ENCODE measurements around the gene GRIK1.

GRIK1 gene

DNA sequence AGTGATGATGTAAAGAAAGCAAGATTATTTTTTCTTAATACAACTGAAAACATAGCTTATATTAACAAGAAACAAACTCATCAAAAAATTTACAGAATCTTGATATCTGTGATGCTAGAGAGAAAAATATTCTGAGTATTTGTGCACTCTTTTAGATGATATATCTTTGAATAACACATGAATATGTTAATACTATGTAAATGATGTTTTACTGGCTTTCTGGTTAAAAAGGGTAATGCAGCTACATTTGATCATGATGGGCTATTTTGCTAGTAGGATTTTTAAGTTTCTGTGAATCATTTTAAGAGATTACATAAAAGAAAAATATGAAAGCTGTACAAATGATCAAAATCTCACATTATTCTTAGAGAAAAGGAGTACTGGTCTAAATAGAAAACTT lies 114.5 kb downstream of the GRIK1 start:
- TF ChIP-seq, protein P1, sequence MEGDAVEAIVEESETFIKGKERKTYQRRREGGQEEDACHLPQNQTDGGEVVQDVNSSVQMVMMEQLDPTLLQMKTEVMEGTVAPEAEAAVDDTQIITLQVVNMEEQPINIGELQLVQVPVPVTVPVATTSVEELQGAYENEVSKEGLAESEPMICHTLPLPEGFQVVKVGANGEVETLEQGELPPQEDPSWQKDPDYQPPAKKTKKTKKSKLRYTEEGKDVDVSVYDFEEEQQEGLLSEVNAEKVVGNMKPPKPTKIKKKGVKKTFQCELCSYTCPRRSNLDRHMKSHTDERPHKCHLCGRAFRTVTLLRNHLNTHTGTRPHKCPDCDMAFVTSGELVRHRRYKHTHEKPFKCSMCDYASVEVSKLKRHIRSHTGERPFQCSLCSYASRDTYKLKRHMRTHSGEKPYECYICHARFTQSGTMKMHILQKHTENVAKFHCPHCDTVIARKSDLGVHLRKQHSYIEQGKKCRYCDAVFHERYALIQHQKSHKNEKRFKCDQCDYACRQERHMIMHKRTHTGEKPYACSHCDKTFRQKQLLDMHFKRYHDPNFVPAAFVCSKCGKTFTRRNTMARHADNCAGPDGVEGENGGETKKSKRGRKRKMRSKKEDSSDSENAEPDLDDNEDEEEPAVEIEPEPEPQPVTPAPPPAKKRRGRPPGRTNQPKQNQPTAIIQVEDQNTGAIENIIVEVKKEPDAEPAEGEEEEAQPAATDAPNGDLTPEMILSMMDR (IDR thresholded peaks at IDR 0.05; ENCODE audit: low read depth, low read length, missing control alignments): no peak
- DNase-seq (ENCODE audit: low read depth): no peak
- H3K4me3 ChIP-seq (ENCODE audit: low read depth, low read length): no peak overlapping the region

DNA sequence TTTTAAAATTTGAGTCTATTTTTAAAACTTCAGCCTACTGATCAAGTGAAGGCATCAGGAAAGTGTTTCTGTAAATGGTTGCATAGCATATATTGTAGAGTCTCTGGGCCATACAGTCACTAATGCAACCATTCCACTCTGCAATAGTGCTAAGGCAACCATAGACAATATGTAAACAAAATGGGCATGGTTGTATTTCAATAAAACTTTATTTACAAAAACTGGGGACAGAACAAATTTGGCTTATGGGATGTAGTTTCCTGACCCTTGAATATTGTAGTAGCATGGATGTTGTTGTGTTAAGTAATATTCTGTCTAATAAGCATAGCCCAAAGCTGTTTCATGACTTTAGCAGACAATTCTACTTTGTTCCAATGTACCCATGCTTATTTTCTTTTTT lies 117.7 kb downstream of the GRIK1 start:
- no peak overlapping the region for H3K4me3 ChIP-seq (ENCODE audit: low read depth, low read length)
- TF ChIP-seq, protein P1 (IDR thresholded peaks at IDR 0.05; ENCODE audit: low read depth, low read length, missing control alignments): no peak
- no peak for DNase-seq (ENCODE audit: low read depth)

DNA sequence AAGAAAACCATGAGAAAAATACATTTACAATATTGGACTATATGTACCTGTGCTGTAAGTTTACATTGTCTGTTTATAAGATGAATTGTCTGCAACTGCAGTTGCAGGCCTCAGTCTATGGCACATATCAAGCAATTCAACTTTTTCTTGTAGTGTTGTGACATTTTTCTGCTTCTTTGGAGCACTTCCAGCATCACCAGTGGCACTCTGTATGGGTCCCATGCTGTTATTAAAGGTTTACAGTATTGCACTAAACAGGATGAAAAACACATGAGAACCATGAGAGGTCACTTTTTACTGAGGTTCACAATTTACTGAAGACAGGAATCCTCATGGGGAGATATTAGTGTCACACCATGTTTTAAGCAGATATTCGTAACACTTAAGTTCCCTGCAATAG lies 118.6 kb downstream of the GRIK1 start:
- no peak for DNase-seq (ENCODE audit: low read depth)
- H3K4me3 ChIP-seq (ENCODE audit: low read depth, low read length): no peak overlapping the region
- TF ChIP-seq, protein P1 (IDR thresholded peaks at IDR 0.05; ENCODE audit: low read depth, low read length, missing control alignments): no peak

DNA sequence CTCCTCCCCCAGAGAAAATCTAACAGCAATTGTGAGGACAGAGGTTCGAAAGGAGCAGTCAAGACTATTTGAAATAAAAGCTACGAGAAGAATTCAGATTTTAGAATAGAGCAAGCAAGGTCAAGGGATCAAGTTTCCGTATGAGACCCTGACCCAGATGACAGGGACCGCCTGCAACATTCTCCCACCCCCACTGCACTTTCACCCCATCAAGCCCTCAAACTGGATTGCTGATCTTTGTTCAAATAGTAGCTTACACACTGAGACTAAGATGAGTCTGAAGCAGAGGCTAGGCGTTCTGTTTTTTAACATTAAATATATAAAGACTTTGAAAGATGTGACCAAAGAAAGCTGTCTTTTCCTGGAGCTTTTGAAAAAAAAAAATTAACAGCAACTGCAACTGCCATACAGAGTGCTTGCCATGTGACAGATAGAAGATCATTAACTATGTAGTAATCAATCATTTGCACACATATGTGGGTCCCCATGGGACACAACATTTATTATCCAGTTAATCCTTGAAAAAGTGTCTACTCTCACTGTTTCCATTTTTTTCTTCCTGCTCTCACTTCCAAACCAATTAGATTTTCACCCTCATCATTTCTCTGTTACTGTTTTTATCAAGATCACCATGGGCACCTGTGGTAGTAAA lies 120.0 kb downstream of the GRIK1 start:
- no peak overlapping the region for H3K4me3 ChIP-seq (ENCODE audit: low read depth, low read length)
- no peak for DNase-seq (ENCODE audit: low read depth)
- TF ChIP-seq, protein P1 (IDR thresholded peaks at IDR 0.05; ENCODE audit: low read depth, low read length, missing control alignments): no peak

DNA sequence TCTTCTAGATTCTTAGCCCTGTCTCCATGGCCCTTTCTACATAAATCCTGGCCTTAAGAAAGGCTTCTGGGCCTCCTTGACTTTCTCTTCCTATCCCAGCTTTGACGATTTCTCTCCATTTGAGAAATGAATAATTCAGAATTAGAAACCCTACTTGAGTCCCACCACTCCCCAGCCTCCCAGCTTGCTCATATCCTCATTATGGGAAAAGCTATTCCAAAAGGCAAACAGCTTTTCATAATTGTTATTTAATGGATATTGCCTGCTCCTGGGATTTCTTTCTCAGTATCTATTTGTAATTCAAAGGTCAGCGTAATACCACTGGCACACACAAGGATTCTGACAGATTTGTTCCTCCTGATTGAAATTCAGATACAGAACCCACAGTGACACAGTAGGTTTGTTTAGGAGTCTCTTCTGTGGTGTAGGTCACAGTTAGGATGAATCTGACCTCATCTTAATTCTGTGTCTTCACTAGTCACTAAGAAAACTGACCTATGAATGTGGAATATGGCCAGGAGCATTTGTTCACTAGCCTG lies 121.3 kb downstream of the GRIK1 start:
- no peak overlapping the region for H3K4me3 ChIP-seq (ENCODE audit: low read depth, low read length)
- DNase-seq (ENCODE audit: low read depth): no peak
- TF ChIP-seq, protein P1 (IDR thresholded peaks at IDR 0.05; ENCODE audit: low read depth, low read length, missing control alignments): no peak

DNA sequence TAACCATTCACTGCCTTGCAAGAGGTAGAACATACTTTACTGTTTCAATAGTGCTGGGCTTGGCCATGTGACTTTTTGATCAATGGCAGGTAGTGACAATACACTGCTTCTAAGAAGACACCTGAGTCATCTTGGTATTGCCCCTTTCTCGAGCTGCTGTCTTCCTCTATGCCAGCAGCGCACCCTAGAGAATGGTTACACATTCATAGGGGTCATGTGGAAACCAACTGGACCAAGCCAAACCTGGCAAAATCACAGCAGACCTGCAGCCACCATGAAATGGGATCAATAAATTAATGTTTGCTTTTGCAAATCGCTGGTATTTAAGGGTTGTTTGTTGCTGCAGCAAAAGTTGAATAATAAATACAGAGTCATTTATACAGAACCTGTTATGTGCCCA lies 122.3 kb downstream of the GRIK1 start:
- TF ChIP-seq, protein P1 (IDR thresholded peaks at IDR 0.05; ENCODE audit: low read depth, low read length, missing control alignments): no peak
- H3K4me3 ChIP-seq (ENCODE audit: low read depth, low read length): no peak overlapping the region
- no peak for DNase-seq (ENCODE audit: low read depth)

DNA sequence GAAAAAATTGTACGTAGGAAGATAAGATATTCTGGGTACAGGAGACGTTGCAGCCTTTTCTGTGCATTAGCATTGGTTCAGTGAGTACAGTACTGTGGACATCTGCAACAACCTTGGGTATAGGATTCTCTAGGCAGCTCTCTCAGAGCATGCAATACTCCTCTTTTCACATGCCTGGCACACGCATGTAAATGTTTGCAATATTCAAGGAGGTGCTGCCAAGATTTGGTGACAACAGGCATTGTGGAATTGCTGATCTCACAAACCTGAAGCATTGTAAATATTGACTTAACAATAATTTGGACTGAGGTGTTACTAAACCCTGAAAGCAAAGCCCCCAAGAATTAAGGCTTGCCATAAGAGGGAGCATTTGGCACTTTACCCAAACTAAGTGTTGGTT lies 126.8 kb downstream of the GRIK1 start:
- no peak overlapping the region for H3K4me3 ChIP-seq (ENCODE audit: low read depth, low read length)
- no peak for DNase-seq (ENCODE audit: low read depth)
- TF ChIP-seq, protein P1 (IDR thresholded peaks at IDR 0.05; ENCODE audit: low read depth, low read length, missing control alignments): no peak
